ENCODE measurements around the gene ARL8A.

GRCh38 chr1:202151045-202151444 is 6.5 kb upstream of the ARL8A start:
- TF ChIP-seq CTCF (IDR thresholded peaks at IDR 0.05) (no peak), POLR2A (IDR thresholded peaks at IDR 0.05) (no peak)

Measured in lower leg skin (tissue), 3 donors.